K562 (cell line): ENCODE measurements around the gene TMEM69. TPM values are rescaled to one million over a fixed set of nuclear protein-coding genes. Genes with fewer than 3 reads are reported as not detected.
A peak's percentile ranks its signal among the peaks of the same experiment; 100 is the strongest.

Experiments
- ATAC-seq: fragments of 200-7000 bp; cut with Tn5 transposase; 3 replicates; pipeline ENCODE4 v1.9.1; 2020; ENCODE audit warnings: moderate library complexity
- BruUV-seq: library from RNA; stranded (reverse); fragments of 400-500 nt; replicated peaks from 2 replicates; lab custom pipeline; 2021; lab: Mats Ljungman, UMichigan
- CTCF ChIA-PET: fragments of 300-600 bp; formaldehyde crosslinking; extraction: SDS; loops from one replicate; lab custom pipeline; 2021; ENCODE audit warnings: low intra/inter-chr PET ratio; lab: Yijun Ruan, JAX
- POLR2A ChIA-PET: fragments of 300-600, 350-650 bp; sonication (Branson Sonifier 250); formaldehyde crosslinking; extraction: SDS; loops from one replicate; lab custom pipeline; 2021; ENCODE audit warnings: antibody characterized with exemption, inconsistent platforms; lab: Yijun Ruan, JAX
- DNase-seq, 4 experiments: peaks; one replicate each; pipeline versions ENCODE4 v3.0.0 to v3.0.0-alpha.2; 2011 to 2018; ENCODE audit warnings: low spot score in 3 of 4, mixed read lengths in 3 of 4; ENCODE audit errors: extremely low read depth in 1 of 4
- FAIRE-seq: peaks from 2 replicates; lab custom pipeline; 2011; peaks lifted over from hg19 to GRCh38; lab: Jason Lieb, UNC
- H2AFZ ChIP-seq: 2 replicates; pipeline ENCODE4 v1.6.0; 2011; ENCODE audit warnings: low read depth, low read length, control low read depth, inconsistent platforms
- H3K27ac ChIP-seq: fragments of 200-600 bp; 3 replicates; pipeline ENCODE4 v1.8.0; 2011; ENCODE audit warnings: low read depth, mild to moderate bottlenecking, control low read depth, inconsistent platforms, low read length, moderate library complexity, mixed read lengths; ENCODE audit errors: extremely low read depth
- H3K27me3 ChIP-seq, 2 experiments: fragments of 300-600 bp in 1 of 2; 2 replicates in 1 of 2; 3 replicates in 1 of 2; pipeline versions ENCODE4 v1.6.0 to v1.8.0; 2011; ENCODE audit warnings: inconsistent platforms in 2 of 2, low read length in 2 of 2, mild to moderate bottlenecking in 1 of 2, mixed read lengths in 1 of 2, moderate library complexity in 1 of 2; ENCODE audit not compliant: control insufficient read depth in 2 of 2, insufficient read depth in 2 of 2
- H3K36me3 ChIP-seq: fragments of 300-600 bp; 3 replicates; pipeline ENCODE4 v1.8.0; 2011; ENCODE audit warnings: mild to moderate bottlenecking, low read length, inconsistent platforms; ENCODE audit not compliant: control insufficient read depth, insufficient read depth
- H3K4me1 ChIP-seq, 2 experiments: fragments of 200-600 bp in 1 of 2; replicated peaks in 1 of 2; 2 replicates in 1 of 2; 3 replicates in 1 of 2; pipeline versions ENCODE4 v1.5.1 to v1.8.0; 2011; ENCODE audit warnings: inconsistent platforms in 2 of 2, low read length in 2 of 2, mild to moderate bottlenecking in 1 of 2, mixed read lengths in 1 of 2, moderate library complexity in 1 of 2; ENCODE audit not compliant: control insufficient read depth in 2 of 2, insufficient read depth in 2 of 2
- H3K4me2 ChIP-seq: 2 replicates; pipeline ENCODE4 v1.6.1; 2011; ENCODE audit warnings: low read length, control low read depth, inconsistent platforms, mixed read lengths; ENCODE audit not compliant: insufficient read depth
- H3K4me3 ChIP-seq: fragments of 200-600 bp; sonication (generic), shearing (Covaris generic); 2 replicates; pipeline ENCODE4 v1.5.1; 2016; ENCODE audit warnings: control low read depth, inconsistent platforms
- H3K79me2 ChIP-seq: fragments of 200-600 bp; 3 replicates; pipeline ENCODE4 v1.8.0; 2011; ENCODE audit warnings: low read length, inconsistent platforms; ENCODE audit not compliant: control insufficient read depth, insufficient read depth
- H3K9ac ChIP-seq, 2 experiments: 2 replicates each; pipeline versions ENCODE4 v1.6.0 to v1.6.1; 2011; ENCODE audit warnings: low read depth in 2 of 2, low read length in 2 of 2, control low read depth in 1 of 2, inconsistent platforms in 1 of 2, mild to moderate bottlenecking in 1 of 2, mixed read lengths in 1 of 2; ENCODE audit not compliant: insufficient read depth in 1 of 2
- H3K9me1 ChIP-seq: one replicate; pipeline ENCODE4 v1.6.0; 2011; ENCODE audit warnings: inconsistent platforms, mild to moderate bottlenecking, low read length, moderate library complexity; ENCODE audit not compliant: control insufficient read depth, insufficient read depth
- H3K9me3 ChIP-seq: replicated peaks from 2 replicates; pipeline ENCODE4 v1.5.1; 2011; ENCODE audit warnings: low read depth, low read length, inconsistent platforms; ENCODE audit not compliant: control insufficient read depth, insufficient read depth
- H4K20me1 ChIP-seq: replicated peaks from 2 replicates; pipeline ENCODE4 v1.6.1; 2011; ENCODE audit warnings: low read length, inconsistent platforms, mixed read lengths; ENCODE audit not compliant: control insufficient read depth, insufficient read depth
- EP300 ChIP-seq: IDR thresholded peaks from 2 replicates; pipeline ENCODE4 v1.6.1; 2012; ENCODE audit warnings: low read length, improper control_type of control experiment
- RAD21 ChIP-seq, 2 experiments: fragments of 250-450 bp in 1 of 2; fragments of 450-650 bp in 1 of 2; sonication (Bioruptor Pico) in 1 of 2; formaldehyde crosslinking in 1 of 2; IDR thresholded peaks in 1 of 2; conservative IDR thresholded peaks in 1 of 2; 2 replicates each; pipeline versions ENCODE4 v1.4.0 to v1.8.0; 2020 to 2022; ENCODE audit warnings: mild to moderate bottlenecking in 2 of 2, moderate library complexity in 1 of 2
- SMC3 ChIP-seq: conservative IDR thresholded peaks from 2 replicates; pipeline ENCODE4 v1.6.1; 2011; ENCODE audit warnings: low read depth, low read length, improper control_type of control experiment; ENCODE audit not compliant: insufficient read depth
- SREBF2 ChIP-seq: sonication (generic); formaldehyde crosslinking; IDR thresholded peaks from 2 replicates; pipeline ENCODE4 v1.4.0; 2020; ENCODE audit warnings: mild to moderate bottlenecking, missing genetic modification reagents
- TAF1 ChIP-seq: IDR thresholded peaks from 2 replicates; pipeline ENCODE4 v1.6.1; 2011; ENCODE audit warnings: mild to moderate bottlenecking, low read length, moderate library complexity; ENCODE audit not compliant: insufficient read depth, control insufficient read depth, severe bottlenecking; ENCODE audit errors: extremely low read depth
- WGBS: fragments of 100-300 bp; shearing (Covaris generic); methylation state at CpG from one replicate; pipeline ENCODE4 v1.1.6; 2016; ENCODE audit warnings: low coverage, mixed read lengths; ENCODE audit not compliant: insufficient coverage; ENCODE audit errors: missing lambda C conversion rate; 5-methylcytosine and 5-hydroxymethylcytosine counted together
- in situ Hi-C: fragments of 300-500 bp; cut with MboI; formaldehyde crosslinking; loops from 4 replicates; pipeline ENCODE4 v1.15.0; 2018; ENCODE audit warnings: inconsistent platforms, mixed read lengths
- intact Hi-C: fragments of 100-400 bp; cut with micrococcal nuclease; formaldehyde crosslinking; loops from 2 replicates; pipeline ENCODE4 v1.14.2; 2022
- polyA plus RNA-seq, 8 experiments: library from polyadenylated mRNA; depleted of rRNA in 4 of 8; stranded (reverse) in 5 of 8; unstranded in 3 of 8; fragments of >200 nt; fragmentation: Nextera tagmentation in 2 of 8; fragmentation: Illumina TruSeq in 1 of 8; extraction: Ambion mirVana in 2 of 8; extraction: Trizol in 1 of 8; gene quantifications; 2 replicates each; pipeline versions ENCODE4 v1.2.1 to v1.2.3, GENCODE V29; 2011 to 2014; ENCODE audit warnings: inconsistent platforms in 1 of 8, missing spikeins in 1 of 8
- total RNA-seq, 7 experiments: library from RNA; depleted of rRNA in 6 of 7; stranded (reverse); fragments of >200 nt in 6 of 7; fragmentation: Illumina TruSeq in 2 of 7; extraction: Trizol in 2 of 7; gene quantifications; 2 replicates each; pipeline versions ENCODE4 v1.2.1 to v1.2.3, GENCODE V29; 2011 to 2021; ENCODE audit warnings: low replicate concordance in 1 of 7
- TF ChIP-seq, protein P1 (sequence below): fragments of 150-350 bp; IDR thresholded peaks from 2 replicates; pipeline ENCODE4 v1.6.1; 2014; ENCODE audit warnings: low read depth, mild to moderate bottlenecking, low read length, borderline replicate concordance
- TF ChIP-seq, protein P2 (sequence below): fragments of 250-450 bp; sonication (Bioruptor Pico); IDR thresholded peaks from 2 replicates; pipeline ENCODE4 v1.5.0; 2021; ENCODE audit warnings: mild to moderate bottlenecking, borderline replicate concordance
- TF ChIP-seq, protein P3 (sequence below): fragments of 250-450 bp; sonication (Bioruptor Pico); IDR thresholded peaks from 2 replicates; pipeline ENCODE4 v1.8.0; 2021; ENCODE audit warnings: borderline replicate concordance, mild to moderate bottlenecking, moderate library complexity; ENCODE audit not compliant: poor library complexity, severe bottlenecking
- TF ChIP-seq, protein P4 (sequence below): fragments of 250-450 bp; sonication (Bioruptor Pico); IDR thresholded peaks from 2 replicates; pipeline ENCODE4 v1.9.0; 2021; ENCODE audit warnings: mild to moderate bottlenecking

Gene TMEM69
- total and polyA plus RNA-seq, 9 of the 15 experiments (the other 6 are each of a cell fraction or from before 2014, with no cell fraction given), result 47.3 to 248 (median 103) TPM

DNA sequence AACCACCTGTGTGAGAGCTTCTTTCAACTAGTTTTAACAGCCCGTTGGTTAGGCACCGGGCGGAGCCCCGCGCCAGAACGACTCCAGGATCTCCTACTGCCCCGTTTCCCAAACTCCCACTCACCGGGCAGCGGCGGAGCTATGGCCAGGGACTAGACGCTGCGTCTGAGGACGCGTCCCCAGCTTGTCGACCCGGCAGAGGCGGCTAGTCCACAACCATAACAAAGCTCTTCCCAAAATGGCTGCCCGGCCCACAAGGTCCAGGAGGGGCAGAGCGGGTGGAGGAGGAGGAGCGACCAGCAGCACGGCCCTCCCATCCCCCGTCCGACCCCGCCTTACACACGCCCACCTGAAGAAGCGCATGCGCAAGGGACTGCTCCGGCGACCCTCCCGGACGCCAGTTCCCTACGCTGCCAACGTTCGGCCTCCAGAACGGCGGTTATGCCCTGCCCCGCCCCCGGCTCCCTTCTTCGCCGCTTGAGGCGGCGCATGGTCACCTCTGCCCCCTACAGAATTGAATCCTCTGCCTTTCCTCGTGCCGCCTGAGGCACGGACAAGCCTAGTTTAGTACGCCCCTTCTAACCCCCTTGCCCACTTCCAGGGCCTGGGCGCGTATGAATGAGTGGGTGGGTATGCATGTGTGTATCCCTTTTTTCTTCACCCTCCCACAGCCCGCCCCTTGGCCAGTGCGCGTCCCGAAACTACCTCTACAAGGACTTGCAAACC, 1.5 kb upstream of the TMEM69 start, which contains the start of gene GPBP1L1 (continued):
- TF ChIP-seq EP300 (no peak), RAD21 (CRISPR knock-in tag; conservative IDR thresholded peaks at IDR 0.05 in 1 of 2, IDR thresholded peaks at IDR 0.05 in 1 of 2) (no peak)
- TF ChIP-seq, all 486 proteins: peak for 169

GRCh38 chr1:45687014-45687753, 797 bp upstream of the TMEM69 start:
- CTCF ChIA-PET, result no interaction called here
- Histone ChIP-seq H3K79me2 (peaks cover 94% of the 10 kb centered on the region), H3K9me1 (no peaks in the 10 kb centered on the region), H2AFZ (peak overlapping the region; percentile 94), H3K27ac (peak overlapping the region; percentile 98), H3K27me3 (no peaks in the 10 kb centered on the region), H3K4me3 (peak overlapping the region; percentile 87), H3K36me3 (peaks cover 32% of the 10 kb centered on the region), H4K20me1 (peaks cover 2% of the 10 kb centered on the region; the same call in 1 of the 2 replicates), H3K9ac (peak overlapping the region; percentile 99), H3K9me3 (no peaks in the 10 kb centered on the region), H3K4me2 (peak overlapping the region; percentile 95), H3K4me1 (peaks cover 7 to 30% of the 10 kb centered on the region in 2 experiments; a peak in 4 of 5 replicates)
- DNase-seq (peak; percentile 89 to 100 (median 94)), ATAC-seq (peak; percentile 91), FAIRE-seq (peak; percentile 95)
- BruUV-seq, result TSS peak; percentile 26
- under 1% methylated on average over 44 of the region's 44 CpGs for WGBS
- in situ Hi-C loops, result no loop called here
- POLR2A ChIA-PET, result interaction anchor here (0.6 to 2.7 kb wide), 29 partner anchors 12 to 868 kb away, joined by 3 to 95 read pairs (median 4); partner anchors contain the start of genes AKR1A1, HECTD3, NASP and PRDX1
- intact Hi-C loops, result loop anchor here (2.0 to 5.0 kb wide), 4 partner anchors 105 to 195 kb away; partner anchors contain the start of genes MAST2 and NASP
- TF ChIP-seq SREBF2 (CRISPR knock-in tag) (0 out of 2 replicates have a peak, but pooled peaks have one; percentile 77), TAF1 (peak; percentile 95), SMC3 (no peak)
- TF ChIP-seq, protein P1, sequence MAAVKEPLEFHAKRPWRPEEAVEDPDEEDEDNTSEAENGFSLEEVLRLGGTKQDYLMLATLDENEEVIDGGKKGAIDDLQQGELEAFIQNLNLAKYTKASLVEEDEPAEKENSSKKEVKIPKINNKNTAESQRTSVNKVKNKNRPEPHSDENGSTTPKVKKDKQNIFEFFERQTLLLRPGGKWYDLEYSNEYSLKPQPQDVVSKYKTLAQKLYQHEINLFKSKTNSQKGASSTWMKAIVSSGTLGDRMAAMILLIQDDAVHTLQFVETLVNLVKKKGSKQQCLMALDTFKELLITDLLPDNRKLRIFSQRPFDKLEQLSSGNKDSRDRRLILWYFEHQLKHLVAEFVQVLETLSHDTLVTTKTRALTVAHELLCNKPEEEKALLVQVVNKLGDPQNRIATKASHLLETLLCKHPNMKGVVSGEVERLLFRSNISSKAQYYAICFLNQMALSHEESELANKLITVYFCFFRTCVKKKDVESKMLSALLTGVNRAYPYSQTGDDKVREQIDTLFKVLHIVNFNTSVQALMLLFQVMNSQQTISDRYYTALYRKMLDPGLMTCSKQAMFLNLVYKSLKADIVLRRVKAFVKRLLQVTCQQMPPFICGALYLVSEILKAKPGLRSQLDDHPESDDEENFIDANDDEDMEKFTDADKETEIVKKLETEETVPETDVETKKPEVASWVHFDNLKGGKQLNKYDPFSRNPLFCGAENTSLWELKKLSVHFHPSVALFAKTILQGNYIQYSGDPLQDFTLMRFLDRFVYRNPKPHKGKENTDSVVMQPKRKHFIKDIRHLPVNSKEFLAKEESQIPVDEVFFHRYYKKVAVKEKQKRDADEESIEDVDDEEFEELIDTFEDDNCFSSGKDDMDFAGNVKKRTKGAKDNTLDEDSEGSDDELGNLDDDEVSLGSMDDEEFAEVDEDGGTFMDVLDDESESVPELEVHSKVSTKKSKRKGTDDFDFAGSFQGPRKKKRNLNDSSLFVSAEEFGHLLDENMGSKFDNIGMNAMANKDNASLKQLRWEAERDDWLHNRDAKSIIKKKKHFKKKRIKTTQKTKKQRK, result no peak
- TF ChIP-seq, protein P2, sequence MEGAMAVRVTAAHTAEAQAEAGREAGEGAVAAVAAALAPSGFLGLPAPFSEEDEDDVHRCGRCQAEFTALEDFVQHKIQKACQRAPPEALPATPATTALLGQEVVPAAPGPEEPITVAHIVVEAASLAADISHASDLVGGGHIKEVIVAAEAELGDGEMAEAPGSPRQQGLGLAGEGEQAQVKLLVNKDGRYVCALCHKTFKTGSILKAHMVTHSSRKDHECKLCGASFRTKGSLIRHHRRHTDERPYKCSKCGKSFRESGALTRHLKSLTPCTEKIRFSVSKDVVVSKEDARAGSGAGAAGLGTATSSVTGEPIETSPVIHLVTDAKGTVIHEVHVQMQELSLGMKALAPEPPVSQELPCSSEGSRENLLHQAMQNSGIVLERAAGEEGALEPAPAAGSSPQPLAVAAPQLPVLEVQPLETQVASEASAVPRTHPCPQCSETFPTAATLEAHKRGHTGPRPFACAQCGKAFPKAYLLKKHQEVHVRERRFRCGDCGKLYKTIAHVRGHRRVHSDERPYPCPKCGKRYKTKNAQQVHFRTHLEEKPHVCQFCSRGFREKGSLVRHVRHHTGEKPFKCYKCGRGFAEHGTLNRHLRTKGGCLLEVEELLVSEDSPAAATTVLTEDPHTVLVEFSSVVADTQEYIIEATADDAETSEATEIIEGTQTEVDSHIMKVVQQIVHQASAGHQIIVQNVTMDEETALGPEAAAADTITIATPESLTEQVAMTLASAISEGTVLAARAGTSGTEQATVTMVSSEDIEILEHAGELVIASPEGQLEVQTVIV, result peak; percentile 81
- TF ChIP-seq, protein P3, sequence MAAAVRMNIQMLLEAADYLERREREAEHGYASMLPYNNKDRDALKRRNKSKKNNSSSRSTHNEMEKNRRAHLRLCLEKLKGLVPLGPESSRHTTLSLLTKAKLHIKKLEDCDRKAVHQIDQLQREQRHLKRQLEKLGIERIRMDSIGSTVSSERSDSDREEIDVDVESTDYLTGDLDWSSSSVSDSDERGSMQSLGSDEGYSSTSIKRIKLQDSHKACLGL (CRISPR knock-in tag), result no peak
- TF ChIP-seq, protein P4, sequence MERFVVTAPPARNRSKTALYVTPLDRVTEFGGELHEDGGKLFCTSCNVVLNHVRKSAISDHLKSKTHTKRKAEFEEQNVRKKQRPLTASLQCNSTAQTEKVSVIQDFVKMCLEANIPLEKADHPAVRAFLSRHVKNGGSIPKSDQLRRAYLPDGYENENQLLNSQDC, result peak; percentile 45; the same call in 1 of the 2 replicates
